Stomach (tissue), 9 donors: ENCODE results near the gene CT47C1. TPM values are rescaled to one million over a fixed set of nuclear protein-coding genes. Genes with fewer than 3 reads are reported as not detected.

Source experiments
- DNase-seq, 2 donors: peaks; one replicate each; pipeline versions ENCODE4 v3.0.0 to v3.0.0-alpha.2; 2013 to 2019
- H3K27ac ChIP-seq, 5 donors: fragments of 200-600 bp in 4 of 5; sonication (generic) in 4 of 5; one replicate each; pipeline ENCODE4 v1.5.1; 2013 to 2019; ENCODE audit warnings: mild to moderate bottlenecking in 1 of 5, moderate library complexity in 1 of 5
- H3K27me3 ChIP-seq, 3 donors: fragments of 200-600 bp; sonication (generic); one replicate each; pipeline ENCODE4 v1.5.1; 2017 to 2019; ENCODE audit warnings: mixed run types in 1 of 3
- H3K36me3 ChIP-seq, 4 donors: fragments of 200-600 bp; sonication (generic); 1 replicate in 3 of 4; 2 replicates in 1 of 4; pipeline ENCODE4 v1.5.1; 2016 to 2019
- H3K4me1 ChIP-seq, 4 donors: fragments of 200-600 bp; sonication (generic); one replicate each; pipeline ENCODE4 v1.5.1; 2016 to 2019
- H3K4me3 ChIP-seq, 4 donors: fragments of 200-600 bp; sonication (generic) in 3 of 4; one replicate each; pipeline ENCODE4 v1.5.1; 2016 to 2019; ENCODE audit warnings: mild to moderate bottlenecking in 1 of 4
- H3K9me3 ChIP-seq, 4 donors: fragments of 200-600 bp; sonication (generic); one replicate each; pipeline ENCODE4 v1.5.1; 2016 to 2019
- EP300 ChIP-seq: sonication (generic); formaldehyde crosslinking; IDR thresholded peaks from one replicate; pipeline ENCODE4 v1.6.1; 2017; ENCODE audit warnings: antibody characterized with exemption
- POLR2A ChIP-seq, 4 donors: fragments of 450-650 bp; IDR thresholded peaks; one replicate each; pipeline ENCODE4 v1.6.1; 2016; ENCODE audit warnings: antibody characterized with exemption in 4 of 4, control low read depth in 2 of 4, mild to moderate bottlenecking in 1 of 4, moderate library complexity in 1 of 4
- POLR2AphosphoS5 ChIP-seq, 3 donors: sonication (generic); formaldehyde crosslinking; IDR thresholded peaks; one replicate each; pipeline ENCODE4 v1.6.1; 2016; ENCODE audit warnings: antibody characterized with exemption in 3 of 3
- WGBS, 5 donors: extraction: QIAGEN DNeasy Blood & Tissue Kit in 3 of 5; methylation state at CpG; one replicate each; pipeline versions ENCODE4 v1.1.5 to v1.1.7; 2013 to 2018; 5-methylcytosine and 5-hydroxymethylcytosine counted together
- intact Hi-C: fragments of 100-400 bp; cut with DNase I; formaldehyde crosslinking; loops from one replicate; pipeline ENCODE4 v1.15.1; 2023; ENCODE audit warnings: low total_unique reads
- polyA plus RNA-seq, 3 donors: library from polyadenylated mRNA; stranded (reverse); fragments of 200-250 nt; gene quantifications; one replicate each; pipeline ENCODE4 v1.2.3, GENCODE V29; 2013
- total RNA-seq, 5 donors: library from RNA; depleted of rRNA; stranded (reverse); fragments of >200 nt; gene quantifications; one replicate each; pipeline versions ENCODE4 v1.1.0 to v1.2.3, GENCODE V29; 2014 to 2016
- TF ChIP-seq, protein P1 (sequence below), 7 experiments: fragments of 450-650 bp in 4 of 7; fragments of 200-600 bp in 3 of 7; sonication (generic) in 3 of 7; IDR thresholded peaks; one replicate each; pipeline ENCODE4 v1.5.1; 2016 to 2019; ENCODE audit warnings: antibody characterized with exemption in 7 of 7, control low read depth in 2 of 7, mild to moderate bottlenecking in 1 of 7
- donor health status: healthy with polysubstance abuse.
- donor health status: Bipolar disorder and iron deficiency.
- donor health status: healthy.

CT47C1 gene
- total and polyA plus RNA-seq, 8 donors: not detected

DNA sequence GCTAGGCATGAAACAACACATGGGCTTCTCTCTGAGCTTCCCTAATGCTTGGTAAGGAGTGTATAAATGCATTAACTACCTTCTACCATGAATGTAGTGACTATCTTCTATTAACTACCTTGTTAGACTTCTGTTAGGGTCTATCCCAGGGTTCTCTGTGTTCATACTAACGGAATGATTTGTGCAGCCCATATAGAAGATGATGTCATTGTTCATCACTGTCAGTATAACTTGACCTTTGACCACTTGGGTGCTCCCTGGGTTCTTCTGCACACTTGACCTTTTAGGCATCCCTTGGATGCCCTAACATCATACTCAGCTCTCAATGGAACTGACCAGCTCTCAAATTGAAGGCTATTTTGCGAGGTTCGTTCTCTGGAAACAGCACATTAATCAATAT is 30.8 kb upstream of the CT47C1 start:
- TF ChIP-seq POLR2AphosphoS5 (IDR thresholded peaks at IDR 0.05) (no peak), EP300 (no peak)
- no peaks in the 10 kb centered on the region for H3K9me3 ChIP-seq
- no peak for DNase-seq
- H3K27me3 ChIP-seq: no peaks in the 10 kb centered on the region
- H3K36me3 ChIP-seq: no peaks in the 10 kb centered on the region
- H3K4me3 ChIP-seq: no peak overlapping the region
- WGBS, 5 donors: 79 to 95% (median 88%) methylated on average over 3 of the region's 3 CpGs
- H3K27ac ChIP-seq: peak overlapping the region in 3 of 5 donors; percentile 6 to 59 (median 32)
- intact Hi-C loops: no loop called here
- peaks cover 0 to 17% (median 8%) of the 10 kb centered on the region in 4 donors for H3K4me1 ChIP-seq

DNA sequence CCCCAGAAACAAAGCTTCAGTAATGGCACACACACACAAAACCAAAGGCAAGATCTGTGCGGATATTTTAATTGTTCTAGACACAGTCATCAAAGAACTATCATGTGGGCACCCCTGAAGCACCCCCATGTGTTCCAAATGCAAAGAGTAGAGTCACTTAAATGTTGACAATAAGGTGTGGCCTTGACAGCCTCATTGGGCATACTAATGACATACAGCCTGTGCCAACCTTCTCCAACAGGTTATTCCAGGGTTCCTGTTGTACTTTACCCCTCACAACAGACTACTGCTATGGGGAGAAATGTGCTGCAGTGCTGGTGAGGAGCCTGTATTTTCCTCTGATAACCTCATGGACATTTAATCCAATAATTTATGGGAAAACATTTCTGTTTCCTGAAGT is 29.8 kb upstream of the CT47C1 start:
- intact Hi-C loops: no loop called here
- Histone ChIP-seq H3K36me3 (no peaks in the 10 kb centered on the region), H3K27ac (no peak overlapping the region), H3K27me3 (no peaks in the 10 kb centered on the region), H3K9me3 (no peaks in the 10 kb centered on the region), H3K4me1 (peaks cover 0 to 17% (median 8%) of the 10 kb centered on the region in 4 donors), H3K4me3 (no peak overlapping the region)
- no peak for TF ChIP-seq EP300
- TF ChIP-seq, protein P1, sequence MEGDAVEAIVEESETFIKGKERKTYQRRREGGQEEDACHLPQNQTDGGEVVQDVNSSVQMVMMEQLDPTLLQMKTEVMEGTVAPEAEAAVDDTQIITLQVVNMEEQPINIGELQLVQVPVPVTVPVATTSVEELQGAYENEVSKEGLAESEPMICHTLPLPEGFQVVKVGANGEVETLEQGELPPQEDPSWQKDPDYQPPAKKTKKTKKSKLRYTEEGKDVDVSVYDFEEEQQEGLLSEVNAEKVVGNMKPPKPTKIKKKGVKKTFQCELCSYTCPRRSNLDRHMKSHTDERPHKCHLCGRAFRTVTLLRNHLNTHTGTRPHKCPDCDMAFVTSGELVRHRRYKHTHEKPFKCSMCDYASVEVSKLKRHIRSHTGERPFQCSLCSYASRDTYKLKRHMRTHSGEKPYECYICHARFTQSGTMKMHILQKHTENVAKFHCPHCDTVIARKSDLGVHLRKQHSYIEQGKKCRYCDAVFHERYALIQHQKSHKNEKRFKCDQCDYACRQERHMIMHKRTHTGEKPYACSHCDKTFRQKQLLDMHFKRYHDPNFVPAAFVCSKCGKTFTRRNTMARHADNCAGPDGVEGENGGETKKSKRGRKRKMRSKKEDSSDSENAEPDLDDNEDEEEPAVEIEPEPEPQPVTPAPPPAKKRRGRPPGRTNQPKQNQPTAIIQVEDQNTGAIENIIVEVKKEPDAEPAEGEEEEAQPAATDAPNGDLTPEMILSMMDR (IDR thresholded peaks at IDR 0.05): no peak
- no peak for TF ChIP-seq POLR2AphosphoS5 (IDR thresholded peaks at IDR 0.05)
- TF ChIP-seq POLR2A (IDR thresholded peaks at IDR 0.05): no peak
- 33 to 80% (median 62%) methylated on average over 1 of the region's 1 CpG for WGBS, 5 donors
- peak in 1 of 2 donors; percentile 32 for DNase-seq

DNA sequence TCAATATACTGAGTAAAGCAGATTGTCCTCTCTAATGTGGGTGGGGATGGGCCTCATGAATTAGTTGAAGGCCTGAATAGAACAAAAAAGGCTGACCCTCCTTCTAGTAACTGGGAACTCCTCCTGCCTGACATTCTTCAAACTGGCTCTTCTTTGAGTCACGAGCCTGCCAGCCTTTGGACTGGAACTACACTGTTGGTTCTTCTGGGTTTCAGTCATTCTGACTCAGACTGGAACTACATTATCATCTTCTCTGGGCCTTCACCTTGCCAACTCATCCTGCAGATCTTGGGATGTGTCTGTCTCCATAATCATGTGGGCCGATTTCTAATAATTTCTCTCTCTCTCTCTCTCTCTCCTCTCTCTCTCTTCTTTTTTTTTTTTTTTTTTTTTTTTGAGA is 26.9 kb upstream of the CT47C1 start:
- Histone ChIP-seq H3K9me3 (no peaks in the 10 kb centered on the region), H3K4me3 (no peak overlapping the region), H3K4me1 (peaks cover 0 to 10% (median 2%) of the 10 kb centered on the region in 4 donors), H3K27me3 (no peaks in the 10 kb centered on the region), H3K27ac (no peak overlapping the region), H3K36me3 (no peaks in the 10 kb centered on the region)
- DNase-seq: no peak
- WGBS, 5 donors: 80 to 100% (median 90%) methylated on average over 2 of the region's 2 CpGs
- intact Hi-C loops: no loop called here
- TF ChIP-seq POLR2AphosphoS5 (IDR thresholded peaks at IDR 0.05): no peak
- no peak for TF ChIP-seq POLR2A (IDR thresholded peaks at IDR 0.05)
- TF ChIP-seq, protein P1 (IDR thresholded peaks at IDR 0.05): no peak
- no peak for TF ChIP-seq EP300

DNA sequence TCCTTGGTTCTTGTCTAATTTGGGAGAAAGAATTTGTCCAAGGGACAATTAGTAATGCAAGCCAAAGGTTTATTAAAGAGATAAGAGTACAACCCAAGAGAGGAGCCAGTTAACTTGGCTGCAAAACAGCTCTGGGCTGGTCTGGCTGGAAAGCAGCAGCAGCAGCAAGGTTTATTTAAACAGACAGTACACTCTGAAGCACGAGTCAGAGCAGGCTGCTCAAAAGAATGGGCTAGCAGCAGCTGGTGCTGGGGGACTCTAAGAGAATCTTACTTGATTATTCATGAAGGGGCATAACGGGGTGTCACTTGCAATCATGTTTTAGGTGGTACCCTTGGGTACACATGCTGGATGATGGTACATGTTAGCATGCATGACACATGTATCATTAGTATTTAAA is 17.1 kb upstream of the CT47C1 start:
- H3K4me1 ChIP-seq: no peaks in the 10 kb centered on the region
- no peaks in the 10 kb centered on the region for H3K36me3 ChIP-seq
- TF ChIP-seq POLR2AphosphoS5 (IDR thresholded peaks at IDR 0.05) (no peak), POLR2A (IDR thresholded peaks at IDR 0.05) (no peak), EP300 (no peak)
- TF ChIP-seq, protein P1 (IDR thresholded peaks at IDR 0.05): no peak
- peaks cover 0 to 4% (median 0%) of the 10 kb centered on the region in 3 donors for H3K27me3 ChIP-seq
- no peak overlapping the region for H3K27ac ChIP-seq
- 35 to 52% (median 37%) methylated on average over 2 of the region's 2 CpGs for WGBS, 5 donors
- no peaks in the 10 kb centered on the region for H3K9me3 ChIP-seq
- no peak overlapping the region for H3K4me3 ChIP-seq
- DNase-seq: peak in 1 of 2 donors; percentile 16
- intact Hi-C loops: no loop called here

DNA sequence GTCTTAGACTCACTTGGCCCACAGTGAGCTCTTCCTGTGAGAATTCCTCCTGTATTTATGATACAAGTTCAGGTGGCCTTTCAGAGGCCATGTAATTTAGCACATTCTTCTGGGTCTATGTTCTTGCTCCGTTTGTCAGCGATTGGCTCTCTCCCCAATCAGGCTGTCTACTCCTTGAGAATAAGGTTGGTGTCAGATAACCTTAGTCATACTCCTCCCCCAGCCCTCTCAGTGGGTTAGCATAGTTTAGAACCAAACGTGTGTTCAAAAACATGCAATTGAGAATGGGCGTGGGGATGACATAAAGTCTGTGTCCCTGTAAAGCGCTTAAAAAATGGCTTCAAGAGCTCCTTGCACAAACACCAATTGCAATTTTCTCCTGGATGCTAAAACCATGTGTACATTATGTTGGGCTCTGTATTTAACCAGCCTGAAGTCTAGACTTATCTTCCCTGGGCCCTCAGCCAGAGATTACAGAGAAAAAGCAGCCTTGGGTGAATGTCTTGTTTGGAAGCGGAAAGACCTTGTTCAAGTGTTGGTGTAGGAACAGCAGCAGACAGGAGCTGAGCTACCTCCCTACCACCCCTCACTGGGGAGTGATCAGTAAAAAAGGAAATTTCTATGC is 9.9 kb upstream of the CT47C1 start:
- 32 to 56% (median 53%) methylated on average over 3 to 6 of the region's 6 CpGs for WGBS, 5 donors
- H3K9me3 ChIP-seq: no peaks in the 10 kb centered on the region
- TF ChIP-seq EP300: no peak
- TF ChIP-seq, protein P1 (IDR thresholded peaks at IDR 0.05): no peak
- TF ChIP-seq POLR2A (IDR thresholded peaks at IDR 0.05): no peak
- TF ChIP-seq POLR2AphosphoS5 (IDR thresholded peaks at IDR 0.05): no peak
- H3K4me3 ChIP-seq: no peak overlapping the region
- H3K36me3 ChIP-seq: no peaks in the 10 kb centered on the region
- intact Hi-C loops: no loop called here
- H3K4me1 ChIP-seq: peaks cover 0 to 4% (median 0%) of the 10 kb centered on the region in 4 donors
- peaks cover 0 to 11% (median 0%) of the 10 kb centered on the region in 3 donors for H3K27me3 ChIP-seq
- H3K27ac ChIP-seq: no peak overlapping the region
- DNase-seq: no peak
